Activated T-helper 1 cell treated with anti-CD3 and anti-CD28 coated beads, Interleukin-12 subunit alpha, Interleukin-12 subunit beta, Interleukin-2, Interleukin-4 antibody, amounts not matched to agents 30 ng/mL and 10 ng/mL and 1 ng/mL, durations not matched to agents 14 hours and 24 hours and 36 hours (primary cell): Measurements from ENCODE around the gene CCNJL. TPM values are rescaled to one million over a fixed set of nuclear protein-coding genes. Genes with fewer than 3 reads are reported as not detected.

Experiments
- DNase-seq: peaks from one replicate; pipeline ENCODE4 v3.0.0; 2021; ENCODE audit warnings: low spot score
- H3K27ac Mint-ChIP-seq: one replicate; pipeline ENCODE4 v1.8.0; 2021; ENCODE audit warnings: mild to moderate bottlenecking, mixed read lengths
- H3K27me3 Mint-ChIP-seq: one replicate; pipeline ENCODE4 v1.8.0; 2022; ENCODE audit warnings: mild to moderate bottlenecking, moderate library complexity, mixed read lengths; ENCODE audit not compliant: insufficient read depth
- H3K36me3 Mint-ChIP-seq: one replicate; pipeline ENCODE4 v1.8.0; 2021; ENCODE audit warnings: low read depth, mixed read lengths
- H3K4me1 Mint-ChIP-seq: one replicate; pipeline ENCODE4 v1.8.0; 2021; ENCODE audit warnings: low read depth, mixed read lengths
- H3K4me3 Mint-ChIP-seq: one replicate; pipeline ENCODE4 v1.8.0; 2021; ENCODE audit warnings: mild to moderate bottlenecking, moderate library complexity, mixed read lengths
- H3K9me3 Mint-ChIP-seq: one replicate; pipeline ENCODE4 v1.8.0; 2021; ENCODE audit warnings: mixed read lengths
- intact Hi-C: fragments of 100-400 bp; cut with micrococcal nuclease; formaldehyde crosslinking; loops from one replicate; pipeline ENCODE4 v1.15.1; 2024
- total RNA-seq: library from RNA; stranded (reverse); gene quantifications from 2 replicates; pipeline ENCODE4 v1.2.3, GENCODE V29; 2022

CCNJL gene
- total RNA-seq, 1 donor from 2014 or later = not detected

- DNase-seq = no peak
- Mint-ChIP-seq H3K27me3 (peaks cover 4% of the 10 kb centered on the region), H3K4me3 (no peak overlapping the region), H3K36me3 (no peaks in the 10 kb centered on the region), H3K27ac (no peak overlapping the region), H3K9me3 (no peaks in the 10 kb centered on the region), H3K4me1 (no peaks in the 10 kb centered on the region)
- intact Hi-C loops = no loop called here
Measured at GRCh38 chr5:160280384-160281095, 31.8 kb downstream of the CCNJL start.

GRCh38 chr5:160278343-160278742 lies 34.0 kb downstream of the CCNJL start:
- Mint-ChIP-seq H3K4me1 (no peaks in the 10 kb centered on the region), H3K36me3 (no peaks in the 10 kb centered on the region), H3K27ac (no peak overlapping the region), H3K4me3 (no peak overlapping the region), H3K27me3 (peaks cover 1% of the 10 kb centered on the region), H3K9me3 (no peaks in the 10 kb centered on the region)
- no peak for DNase-seq
- intact Hi-C loops = no loop called here

- no peaks in the 10 kb centered on the region for H3K36me3 Mint-ChIP-seq
- intact Hi-C loops = no loop called here
- peaks cover 5% of the 10 kb centered on the region for H3K27me3 Mint-ChIP-seq
- no peak for DNase-seq
- no peak overlapping the region for H3K27ac Mint-ChIP-seq
- peaks cover 4% of the 10 kb centered on the region for H3K4me1 Mint-ChIP-seq
- H3K4me3 Mint-ChIP-seq = no peak overlapping the region
- no peaks in the 10 kb centered on the region for H3K9me3 Mint-ChIP-seq
Measured at GRCh38 chr5:160274483-160274931, 37.9 kb downstream of the CCNJL start.

GRCh38 chr5:160272889-160273288 lies 39.5 kb downstream of the CCNJL start:
- Mint-ChIP-seq H3K27ac (no peak overlapping the region), H3K36me3 (no peaks in the 10 kb centered on the region), H3K9me3 (no peaks in the 10 kb centered on the region), H3K4me3 (no peak overlapping the region), H3K27me3 (peaks cover 5% of the 10 kb centered on the region), H3K4me1 (peaks cover 4% of the 10 kb centered on the region)
- intact Hi-C loops = no loop called here
- no peak for DNase-seq

GRCh38 chr5:160272264-160272663 lies 40.1 kb downstream of the CCNJL start:
- Mint-ChIP-seq H3K36me3 (no peaks in the 10 kb centered on the region), H3K27ac (no peak overlapping the region), H3K4me3 (no peak overlapping the region), H3K4me1 (peaks cover 4% of the 10 kb centered on the region), H3K9me3 (no peaks in the 10 kb centered on the region), H3K27me3 (peaks cover 5% of the 10 kb centered on the region)
- no peak for DNase-seq
- intact Hi-C loops = no loop called here

- peaks cover 4% of the 10 kb centered on the region for H3K4me1 Mint-ChIP-seq
- no peaks in the 10 kb centered on the region for H3K36me3 Mint-ChIP-seq
- H3K27ac Mint-ChIP-seq = no peak overlapping the region
- peaks cover 5% of the 10 kb centered on the region for H3K27me3 Mint-ChIP-seq
- no peak overlapping the region for H3K4me3 Mint-ChIP-seq
- DNase-seq = no peak
- no peaks in the 10 kb centered on the region for H3K9me3 Mint-ChIP-seq
- intact Hi-C loops = no loop called here
Measured at GRCh38 chr5:160271836-160272235, 40.5 kb downstream of the CCNJL start.

GRCh38 chr5:160271396-160271795 lies 41.0 kb downstream of the CCNJL start:
- no peak for DNase-seq
- no peaks in the 10 kb centered on the region for H3K36me3 Mint-ChIP-seq
- no peak overlapping the region for H3K27ac Mint-ChIP-seq
- H3K4me3 Mint-ChIP-seq = no peak overlapping the region
- H3K4me1 Mint-ChIP-seq = peaks cover 4% of the 10 kb centered on the region
- intact Hi-C loops = no loop called here
- H3K9me3 Mint-ChIP-seq = no peaks in the 10 kb centered on the region
- H3K27me3 Mint-ChIP-seq = peaks cover 4% of the 10 kb centered on the region

GRCh38 chr5:160270704-160271103 lies 41.7 kb downstream of the CCNJL start:
- intact Hi-C loops = no loop called here
- DNase-seq = no peak
- Mint-ChIP-seq H3K27ac (no peak overlapping the region), H3K27me3 (peaks cover 3% of the 10 kb centered on the region), H3K4me3 (no peak overlapping the region), H3K36me3 (no peaks in the 10 kb centered on the region), H3K9me3 (no peaks in the 10 kb centered on the region), H3K4me1 (peaks cover 4% of the 10 kb centered on the region)

GRCh38 chr5:160269017-160269416 lies 43.3 kb downstream of the CCNJL start:
- DNase-seq = no peak
- Mint-ChIP-seq H3K4me3 (no peak overlapping the region), H3K36me3 (no peaks in the 10 kb centered on the region), H3K27ac (no peak overlapping the region), H3K27me3 (peaks cover 3% of the 10 kb centered on the region), H3K9me3 (no peaks in the 10 kb centered on the region), H3K4me1 (peaks cover 4% of the 10 kb centered on the region)
- intact Hi-C loops = no loop called here

GRCh38 chr5:160268121-160268520 lies 44.2 kb downstream of the CCNJL start:
- no peak overlapping the region for H3K27ac Mint-ChIP-seq
- H3K9me3 Mint-ChIP-seq = no peaks in the 10 kb centered on the region
- peaks cover 4% of the 10 kb centered on the region for H3K4me1 Mint-ChIP-seq
- DNase-seq = no peak
- intact Hi-C loops = no loop called here
- H3K36me3 Mint-ChIP-seq = no peaks in the 10 kb centered on the region
- peaks cover 11% of the 10 kb centered on the region for H3K27me3 Mint-ChIP-seq
- H3K4me3 Mint-ChIP-seq = no peak overlapping the region

GRCh38 chr5:160266752-160267345 lies 45.5 kb downstream of the CCNJL start:
- Mint-ChIP-seq H3K27ac (no peak overlapping the region), H3K4me3 (no peak overlapping the region), H3K4me1 (peaks cover 4% of the 10 kb centered on the region), H3K27me3 (peaks cover 10% of the 10 kb centered on the region), H3K9me3 (no peaks in the 10 kb centered on the region), H3K36me3 (no peaks in the 10 kb centered on the region)
- no peak for DNase-seq
- intact Hi-C loops = no loop called here

- Mint-ChIP-seq H3K36me3 (no peaks in the 10 kb centered on the region), H3K27ac (no peak overlapping the region)
- intact Hi-C loops = no loop called here
Measured at GRCh38 chr5:160266044-160266443, 46.3 kb downstream of the CCNJL start.

GRCh38 chr5:160263326-160263855 lies 49.0 kb downstream of the CCNJL start:
- Mint-ChIP-seq H3K4me3 (no peak overlapping the region), H3K4me1 (no peaks in the 10 kb centered on the region), H3K9me3 (no peaks in the 10 kb centered on the region), H3K27ac (no peak overlapping the region), H3K36me3 (no peaks in the 10 kb centered on the region), H3K27me3 (peaks cover 11% of the 10 kb centered on the region)
- no peak for DNase-seq
- intact Hi-C loops = no loop called here

More at GRCh38 chr5:160266044-160266443, 46.3 kb downstream of the CCNJL start:
- Mint-ChIP-seq H3K9me3 (no peaks in the 10 kb centered on the region), H3K4me3 (no peak overlapping the region), H3K27me3 (peaks cover 9% of the 10 kb centered on the region), H3K4me1 (no peaks in the 10 kb centered on the region)
- no peak for DNase-seq
